Pons (tissue), 1 donor: ENCODE data around the gene COL11A2.

Experiments
- DNase-seq: peaks from one replicate; pipeline ENCODE4 v3.0.0-alpha.2; 2016; ENCODE audit warnings: low spot score

COL11A2 gene

GRCh38 chr6:33116841-33117711, 75.2 kb downstream of the COL11A2 start:
- DNase-seq = no peak

- no peak for DNase-seq
Measured at GRCh38 chr6:33116417-33116816, 75.8 kb downstream of the COL11A2 start.

- no peak for DNase-seq
Measured at GRCh38 chr6:33114406-33114805, 77.9 kb downstream of the COL11A2 start.

GRCh38 chr6:33113755-33114154, 78.5 kb downstream of the COL11A2 start:
- DNase-seq = no peak
